Measurements from ENCODE around the gene CALCOCO1. TPM values are rescaled to one million over a fixed set of nuclear protein-coding genes. Genes with fewer than 3 reads are reported as not detected.
A peak's percentile ranks its signal among the peaks of the same experiment; 100 is the strongest.

Gene CALCOCO1
- total and polyA plus RNA-seq, 9 of the 15 experiments (the other 6 are each of a cell fraction or from before 2014, with no cell fraction given) = 1.9 to 31.8 (median 11.0) TPM

- ChIA-PET CTCF (ENCODE audit: low intra/inter-chr PET ratio) (no interaction called here), POLR2A (interaction anchor here (0.6 to 1.6 kb wide), 8 partner anchors 9 to 248 kb away, joined by 3 to 9 read pairs (median 4); no protein-coding TSS in a partner anchor)
- H3K9me1 ChIP-seq (ENCODE audit: control insufficient read depth, insufficient read depth, low read length) = no peaks in the 10 kb centered on the region
- no peak for TF ChIP-seq TCF3 (CRISPR knock-in tag; IDR thresholded peaks at IDR 0.05)
- no peak for TF ChIP-seq PRMT5 (CRISPR knock-in tag; IDR thresholded peaks at IDR 0.05)
- no peak for TF ChIP-seq E2F5 (CRISPR knock-in tag; IDR thresholded peaks at IDR 0.05)
- no peak for TF ChIP-seq GABPA (tag; conservative IDR thresholded peaks at IDR 0.05; ENCODE audit: low read depth)
- TF ChIP-seq ILF3 (IDR thresholded peaks at IDR 0.05; ENCODE audit: borderline replicate concordance) = no peak
- no peak for TF ChIP-seq MBD2 (IDR thresholded peaks at IDR 0.05; ENCODE audit: borderline replicate concordance, low read depth)
- no peak for TF ChIP-seq NFRKB (IDR thresholded peaks at IDR 0.05; ENCODE audit: low read depth)
- no peak for TF ChIP-seq ZSCAN32 (CRISPR knock-in tag; IDR thresholded peaks at IDR 0.05)
- no peak for TF ChIP-seq RNF219 (CRISPR knock-in tag; IDR thresholded peaks at IDR 0.05)
- TF ChIP-seq E2F8 (IDR thresholded peaks at IDR 0.05; ENCODE audit: low read depth, partially characterized antibody) = no peak
- no peak for TF ChIP-seq ZNF695 (CRISPR knock-in tag; IDR thresholded peaks at IDR 0.05)
- H3K36me3 ChIP-seq (ENCODE audit: control insufficient read depth, insufficient read depth, low read length) = no peaks in the 10 kb centered on the region
- DNase-seq (ENCODE audit: extremely low read depth in 1 of 4, low spot score in 3 of 4) (no peak), ATAC-seq (no peak), FAIRE-seq (no peak)
- no peaks in the 10 kb centered on the region for H3K9me3 ChIP-seq (replicated peaks; ENCODE audit: control insufficient read depth, insufficient read depth, low read depth, low read length)
- H3K9ac ChIP-seq (ENCODE audit: insufficient read depth in 1 of 2, low read depth in 2 of 2, low read length in 2 of 2) = peak overlapping the region; percentile 23 to 61; a peak in 3 of 4 replicates
- intact Hi-C loops (cut with micrococcal nuclease) = no loop called here
- peak overlapping the region; percentile 99 for H2AFZ ChIP-seq (ENCODE audit: low read depth, low read length)
- 46% methylated on average over 7 of the region's 7 CpGs for WGBS (ENCODE audit: insufficient coverage, low coverage, missing lambda C conversion rate)
- in situ Hi-C loops (cut with MboI) = no loop called here
- H3K27me3 ChIP-seq (ENCODE audit: control insufficient read depth in 2 of 2, insufficient read depth in 2 of 2, low read length in 2 of 2) = no peaks in the 10 kb centered on the region
- H3K27ac ChIP-seq (ENCODE audit: extremely low read depth, low read depth, low read length) = peak overlapping the region; percentile 72; the same call in 2 of the 3 replicates
- H3K4me3 ChIP-seq = peak overlapping the region; percentile 51
- H3K4me1 ChIP-seq (replicated peaks in 1 of 2; ENCODE audit: control insufficient read depth in 2 of 2, insufficient read depth in 2 of 2, low read length in 2 of 2) = peaks cover 0 to 11% of the 10 kb centered on the region in 2 experiments; a peak in 3 of 5 replicates
- no peaks in the 10 kb centered on the region for H3K79me2 ChIP-seq (ENCODE audit: control insufficient read depth, insufficient read depth, low read length)
- H4K20me1 ChIP-seq (replicated peaks; ENCODE audit: control insufficient read depth, insufficient read depth, low read length) = no peaks in the 10 kb centered on the region
- BruUV-seq (replicated peaks) = no TSS peak
- peak overlapping the region; percentile 97 for H3K4me2 ChIP-seq (ENCODE audit: insufficient read depth, low read length)
Observed at GRCh38 chr12:53728206-53728605, 954 bp upstream of the CALCOCO1 start.
